ENCODE data around the gene GSS. TPM values are rescaled to one million over a fixed set of nuclear protein-coding genes. Genes with fewer than 3 reads are reported as not detected.

GSS gene
- total RNA-seq, 2 experiments from 2014 or later = 62.8 to 65.6 TPM

GRCh38 chr20:34995696-34996095 lies 40.1 kb upstream of the GSS start:
- POLR2A ChIA-PET = no interaction called here
- CTCF ChIA-PET = interaction anchor here (0.5 kb wide), 1 partner anchor 1857 kb away, joined by 3 read pairs; no protein-coding TSS in a partner anchor

- CTCF ChIA-PET = no interaction called here
Observed at GRCh38 chr20:34995192-34995591, 39.6 kb upstream of the GSS start.

GRCh38 chr20:34994509-34995131 lies 39.0 kb upstream of the GSS start:
- ChIA-PET POLR2A (no interaction called here), CTCF (no interaction called here)

More at GRCh38 chr20:34995192-34995591, 39.6 kb upstream of the GSS start:
- POLR2A ChIA-PET = no interaction called here

- POLR2A ChIA-PET = no interaction called here
Observed at GRCh38 chr20:34993941-34994508, 38.4 kb upstream of the GSS start.

GRCh38 chr20:34992751-34993417 lies 37.3 kb upstream of the GSS start:
- POLR2A ChIA-PET = no interaction called here

More at GRCh38 chr20:34993941-34994508, 38.4 kb upstream of the GSS start:
- CTCF ChIA-PET = no interaction called here

GRCh38 chr20:34990661-34991214 lies 35.1 kb upstream of the GSS start:
- ChIA-PET CTCF (interaction anchor here (1.0 kb wide), 1 partner anchor 118 kb away, joined by 3 read pairs; the partner anchor contains the start of gene GGT7), POLR2A (interaction anchor here (0.5 kb wide), 1 partner anchor 743 kb away, joined by 4 read pairs; no protein-coding TSS in a partner anchor)

More at GRCh38 chr20:34992751-34993417, 37.3 kb upstream of the GSS start:
- CTCF ChIA-PET = no interaction called here

- ChIA-PET POLR2A (no interaction called here), CTCF (interaction anchor here (0.5 kb wide), 1 partner anchor 585 kb away, joined by 3 read pairs; no protein-coding TSS in a partner anchor)
Observed at GRCh38 chr20:34990231-34990630, 34.6 kb upstream of the GSS start.

GRCh38 chr20:34989670-34990069 lies 34.1 kb upstream of the GSS start:
- POLR2A ChIA-PET = no interaction called here
- CTCF ChIA-PET = interaction anchor here (0.5 to 1.3 kb wide), 3 partner anchors 8 to 584 kb away, joined by 3 to 4 read pairs (median 3); no protein-coding TSS in a partner anchor

- ChIA-PET CTCF (interaction anchor here (0.7 to 1.3 kb wide), 2 partner anchors 9 to 107 kb away, joined by 3 to 4 read pairs; no protein-coding TSS in a partner anchor), POLR2A (no interaction called here)
Observed at GRCh38 chr20:34989118-34989517, 33.5 kb upstream of the GSS start.

- CTCF ChIA-PET = no interaction called here
- POLR2A ChIA-PET = no interaction called here
Observed at GRCh38 chr20:34988191-34988540, 32.6 kb upstream of the GSS start.

GRCh38 chr20:34987288-34988190 lies 31.9 kb upstream of the GSS start:
- POLR2A ChIA-PET = no interaction called here
- CTCF ChIA-PET = no interaction called here

- ChIA-PET POLR2A (no interaction called here), CTCF (interaction anchor here (0.6 kb wide), 1 partner anchor 461 kb away, joined by 3 read pairs; no protein-coding TSS in a partner anchor)
Observed at GRCh38 chr20:34986311-34987287, 31.0 kb upstream of the GSS start.

GRCh38 chr20:34985461-34986310 lies 30.1 kb upstream of the GSS start:
- CTCF ChIA-PET = no interaction called here
- POLR2A ChIA-PET = no interaction called here

GRCh38 chr20:34984756-34985261 lies 29.2 kb upstream of the GSS start:
- POLR2A ChIA-PET = no interaction called here

GRCh38 chr20:34983995-34984735 lies 28.6 kb upstream of the GSS start:
- ChIA-PET POLR2A (no interaction called here), CTCF (no interaction called here)

More at GRCh38 chr20:34984756-34985261, 29.2 kb upstream of the GSS start:
- CTCF ChIA-PET = no interaction called here

GRCh38 chr20:34983089-34983820 lies 27.6 kb upstream of the GSS start:
- CTCF ChIA-PET = no interaction called here

More at GRCh38 chr20:34983089-34983820, 27.6 kb upstream of the GSS start:
- POLR2A ChIA-PET = no interaction called here

Data from activated CD8-positive, alpha-beta memory T cell treated with anti-CD3 and anti-CD28 coated beads for 36 hours (primary cell).